Spleen (tissue), 7 donors: ENCODE results near the gene PDK2.
A peak's percentile ranks its signal among the peaks of the same experiment; 100 is the strongest.

Experiments
- POLR2A ChIP-seq, 3 donors: fragments of 450-650 bp; IDR thresholded peaks; one replicate each; pipeline ENCODE4 v1.5.1; 2017; ENCODE audit warnings: antibody characterized with exemption in 3 of 3, mild to moderate bottlenecking in 1 of 3
- POLR2AphosphoS5 ChIP-seq, 3 donors: sonication (generic); formaldehyde crosslinking; IDR thresholded peaks; one replicate each; pipeline ENCODE4 v1.5.1; 2017; ENCODE audit warnings: antibody characterized with exemption in 3 of 3
- TF ChIP-seq, protein P1 (sequence below), 11 experiments: fragments of 200-600 bp in 7 of 11; fragments of 450-650 bp in 4 of 11; sonication (generic) in 4 of 11; IDR thresholded peaks in 8 of 11; conservative IDR thresholded peaks in 3 of 11; 1 replicate in 7 of 11; 2 replicates in 4 of 11; pipeline versions ENCODE4 v1.4.0 to v1.8.0; 2016 to 2021; ENCODE audit warnings: antibody characterized with exemption in 11 of 11, inconsistent platforms in 4 of 11, mild to moderate bottlenecking in 1 of 11
- donor health status: DM: no; HTN: no; CAD: no; lungs with moderate emphysema.
- donor health status: DM: no; HTN: no; CAD: no.
- donor health status: DM: no; HTN: no; CAD: no.

DNA sequence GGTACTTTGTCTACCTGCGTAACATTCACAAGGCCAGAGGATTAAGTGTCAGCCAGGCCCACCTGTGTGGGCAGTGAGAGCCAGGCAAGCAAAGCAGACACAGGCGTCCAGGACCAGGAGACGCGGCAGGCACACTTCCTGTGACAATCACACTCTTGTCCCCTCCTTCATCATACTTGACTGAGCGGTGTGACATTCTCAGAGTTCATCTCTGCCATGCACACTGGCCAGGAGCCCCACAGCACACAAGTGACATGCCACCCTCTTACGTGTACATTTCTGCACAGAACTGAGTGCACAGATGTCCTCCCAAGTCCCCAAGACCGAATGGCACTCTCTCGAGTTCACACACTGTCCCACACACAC, 46.6 kb downstream of the PDK2 start:
- TF ChIP-seq, protein P1, sequence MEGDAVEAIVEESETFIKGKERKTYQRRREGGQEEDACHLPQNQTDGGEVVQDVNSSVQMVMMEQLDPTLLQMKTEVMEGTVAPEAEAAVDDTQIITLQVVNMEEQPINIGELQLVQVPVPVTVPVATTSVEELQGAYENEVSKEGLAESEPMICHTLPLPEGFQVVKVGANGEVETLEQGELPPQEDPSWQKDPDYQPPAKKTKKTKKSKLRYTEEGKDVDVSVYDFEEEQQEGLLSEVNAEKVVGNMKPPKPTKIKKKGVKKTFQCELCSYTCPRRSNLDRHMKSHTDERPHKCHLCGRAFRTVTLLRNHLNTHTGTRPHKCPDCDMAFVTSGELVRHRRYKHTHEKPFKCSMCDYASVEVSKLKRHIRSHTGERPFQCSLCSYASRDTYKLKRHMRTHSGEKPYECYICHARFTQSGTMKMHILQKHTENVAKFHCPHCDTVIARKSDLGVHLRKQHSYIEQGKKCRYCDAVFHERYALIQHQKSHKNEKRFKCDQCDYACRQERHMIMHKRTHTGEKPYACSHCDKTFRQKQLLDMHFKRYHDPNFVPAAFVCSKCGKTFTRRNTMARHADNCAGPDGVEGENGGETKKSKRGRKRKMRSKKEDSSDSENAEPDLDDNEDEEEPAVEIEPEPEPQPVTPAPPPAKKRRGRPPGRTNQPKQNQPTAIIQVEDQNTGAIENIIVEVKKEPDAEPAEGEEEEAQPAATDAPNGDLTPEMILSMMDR (IDR thresholded peaks at IDR 0.05 in 8 of 11, conservative IDR thresholded peaks at IDR 0.05 in 3 of 11) = no peak
- peak in 1 of 3 donors; percentile 19 for TF ChIP-seq POLR2AphosphoS5 (IDR thresholded peaks at IDR 0.05)
- no peak for TF ChIP-seq POLR2A (IDR thresholded peaks at IDR 0.05)
